H9 (cell line): ENCODE data around the gene PDIA6. TPM values are rescaled to one million over a fixed set of nuclear protein-coding genes. Genes with fewer than 3 reads are reported as not detected.

Experiments
- DNase-seq: peaks from one replicate; pipeline ENCODE4 v3.0.0-alpha.2; 2017
- H2AFZ ChIP-seq: one replicate; pipeline ENCODE4 v1.6.1; 2013; ENCODE audit warnings: mild to moderate bottlenecking, low read length, control low read depth, moderate library complexity
- H2AK5ac ChIP-seq: 2 replicates; pipeline ENCODE4 v1.6.1; 2013; ENCODE audit warnings: low read length, control low read depth, mixed read lengths; ENCODE audit not compliant: insufficient read length
- H2BK120ac ChIP-seq: one replicate; pipeline ENCODE4 v1.6.1; 2013; ENCODE audit warnings: low read depth, mild to moderate bottlenecking, low read length, control low read depth, inconsistent platforms; ENCODE audit not compliant: poor library complexity, severe bottlenecking
- H2BK12ac ChIP-seq: 2 replicates; pipeline ENCODE4 v1.6.1; 2013; ENCODE audit warnings: low read length, control low read depth, mixed read lengths, low read depth; ENCODE audit not compliant: insufficient read length
- H2BK15ac ChIP-seq: 2 replicates; pipeline ENCODE4 v1.6.1; 2013; ENCODE audit warnings: low read depth, low read length, control low read depth
- H2BK20ac ChIP-seq: one replicate; pipeline ENCODE4 v1.6.1; 2013; ENCODE audit warnings: low read depth, mild to moderate bottlenecking, low read length, control low read depth, inconsistent platforms; ENCODE audit not compliant: poor library complexity, severe bottlenecking
- H2BK5ac ChIP-seq: 2 replicates; pipeline ENCODE4 v1.6.1; 2013; ENCODE audit warnings: low read length, control low read depth, mixed read lengths; ENCODE audit not compliant: insufficient read length
- H3K14ac ChIP-seq: 2 replicates; pipeline ENCODE4 v1.6.1; 2013; ENCODE audit warnings: low read length, control low read depth; ENCODE audit not compliant: insufficient read depth
- H3K18ac ChIP-seq: 2 replicates; pipeline ENCODE4 v1.6.1; 2013; ENCODE audit warnings: low read depth, mild to moderate bottlenecking, mixed read lengths, low read length, control low read depth; ENCODE audit not compliant: insufficient read length
- H3K23ac ChIP-seq: 2 replicates; pipeline ENCODE4 v1.6.1; 2013; ENCODE audit warnings: low read length, control low read depth, mixed read lengths, low read depth; ENCODE audit not compliant: insufficient read length
- H3K23me2 ChIP-seq: 2 replicates; pipeline ENCODE4 v1.6.1; 2013; ENCODE audit warnings: low read depth, mild to moderate bottlenecking, mixed read lengths, low read length, control low read depth; ENCODE audit not compliant: insufficient read length, poor library complexity, severe bottlenecking
- H3K27ac ChIP-seq: 2 replicates; pipeline ENCODE4 v1.5.1; 2013; ENCODE audit warnings: low read length, control low read depth, mixed read lengths, low read depth; ENCODE audit not compliant: insufficient read length
- H3K27me3 ChIP-seq: 2 replicates; pipeline ENCODE4 v1.6.1; 2013; ENCODE audit warnings: low read length, control low read depth, inconsistent platforms; ENCODE audit not compliant: insufficient read depth
- H3K4ac ChIP-seq: 2 replicates; pipeline ENCODE4 v1.6.1; 2013; ENCODE audit warnings: low read depth, mild to moderate bottlenecking, control low read depth, inconsistent platforms, low read length, moderate library complexity
- H3K4me1 ChIP-seq: 2 replicates; pipeline ENCODE4 v1.6.1; 2013; ENCODE audit warnings: low read length, control low read depth, inconsistent platforms; ENCODE audit not compliant: insufficient read depth
- H3K4me2 ChIP-seq: 2 replicates; pipeline ENCODE4 v1.6.1; 2013; ENCODE audit warnings: low read length, control low read depth, mixed read lengths; ENCODE audit not compliant: insufficient read length, insufficient read depth
- H3K56ac ChIP-seq: 2 replicates; pipeline ENCODE4 v1.6.1; 2013; ENCODE audit warnings: low read depth, mild to moderate bottlenecking, mixed read lengths, low read length, control low read depth; ENCODE audit not compliant: insufficient read length
- H3K79me1 ChIP-seq: 2 replicates; pipeline ENCODE4 v1.6.1; 2013; ENCODE audit warnings: low read depth, mild to moderate bottlenecking, moderate library complexity, low read length, control low read depth, inconsistent platforms; ENCODE audit not compliant: insufficient read depth, poor library complexity, severe bottlenecking
- H3K79me2 ChIP-seq: 2 replicates; pipeline ENCODE4 v1.6.1; 2013; ENCODE audit warnings: low read length, control low read depth, inconsistent platforms; ENCODE audit not compliant: insufficient read depth
- H3K9ac ChIP-seq: 2 replicates; pipeline ENCODE4 v1.6.1; 2013; ENCODE audit warnings: low read length, control low read depth, mixed read lengths; ENCODE audit not compliant: insufficient read length; ENCODE audit errors: extremely low read depth
- H3K9me3 ChIP-seq: one replicate; pipeline ENCODE4 v1.6.1; 2013; ENCODE audit warnings: low read depth, low read length, inconsistent platforms; ENCODE audit not compliant: control insufficient read depth
- H3T11ph ChIP-seq: one replicate; pipeline ENCODE4 v1.6.1; 2013; ENCODE audit warnings: mild to moderate bottlenecking, low read length, control low read depth, inconsistent platforms
- H4K20me1 ChIP-seq: one replicate; pipeline ENCODE4 v1.6.1; 2013; ENCODE audit not compliant: control insufficient read depth, insufficient read length, insufficient read depth
- H4K5ac ChIP-seq: 2 replicates; pipeline ENCODE4 v1.6.1; 2013; ENCODE audit warnings: low read depth, mild to moderate bottlenecking, mixed read lengths, low read length, control low read depth; ENCODE audit not compliant: insufficient read length
- H4K8ac ChIP-seq: replicated peaks from 2 replicates; pipeline ENCODE4 v1.6.1; 2013; ENCODE audit warnings: low read length, control low read depth, mixed read lengths, low read depth; ENCODE audit not compliant: insufficient read length
- H4K91ac ChIP-seq: 2 replicates; pipeline ENCODE4 v1.6.1; 2013; ENCODE audit warnings: low read depth, mild to moderate bottlenecking, moderate library complexity, mixed read lengths, low read length, control low read depth; ENCODE audit not compliant: insufficient read length
- H3K27ac Mint-ChIP-seq, 3 experiments: 2 replicates in 2 of 3; 3 replicates in 1 of 3; pipeline ENCODE4 v1.8.0; 2020 to 2021; ENCODE audit warnings: mixed read lengths in 3 of 3, mild to moderate bottlenecking in 1 of 3, moderate library complexity in 1 of 3
- H3K27me3 Mint-ChIP-seq: 2 replicates; pipeline ENCODE4 v1.8.0; 2021; ENCODE audit warnings: low read depth, mild to moderate bottlenecking, moderate library complexity, mixed read lengths
- H3K36me3 Mint-ChIP-seq, 3 experiments: 2 replicates in 2 of 3; 3 replicates in 1 of 3; pipeline ENCODE4 v1.8.0; 2020 to 2021; ENCODE audit warnings: low read depth in 3 of 3, mixed read lengths in 3 of 3; ENCODE audit not compliant: insufficient read depth in 1 of 3
- H3K4me1 Mint-ChIP-seq, 2 experiments: 2 replicates each; pipeline ENCODE4 v1.8.0; 2020; ENCODE audit warnings: mixed read lengths in 2 of 2
- H3K4me3 Mint-ChIP-seq, 2 experiments: 2 replicates in 1 of 2; 3 replicates in 1 of 2; pipeline ENCODE4 v1.8.0; 2020 to 2021; ENCODE audit warnings: mild to moderate bottlenecking in 2 of 2, mixed read lengths in 2 of 2, moderate library complexity in 1 of 2
- H3K9me3 Mint-ChIP-seq, 2 experiments: 2 replicates in 1 of 2; 3 replicates in 1 of 2; pipeline ENCODE4 v1.8.0; 2020; ENCODE audit warnings: mild to moderate bottlenecking in 2 of 2, mixed read lengths in 2 of 2, moderate library complexity in 1 of 2
- WGBS: extraction: QIAGEN DNeasy Blood & Tissue Kit; methylation state at CpG from one replicate; pipeline ENCODE4 v1.1.7; 2013; ENCODE audit warnings: missing lambda C conversion rate, low lambda C conversion rate, mixed read lengths; ENCODE audit not compliant: insufficient read length; ENCODE audit errors: extremely low coverage; 5-methylcytosine and 5-hydroxymethylcytosine counted together
- total RNA-seq: library from RNA; stranded (reverse); gene quantifications from 2 replicates; pipeline ENCODE4 v1.2.1, GENCODE V29; 2021
- TF ChIP-seq, protein P1 (sequence below): fragments of 200-600 bp; sonication (generic); conservative IDR thresholded peaks from 3 replicates; pipeline ENCODE4 v1.8.0; 2021; ENCODE audit warnings: antibody characterized with exemption, mild to moderate bottlenecking

The PDIA6 gene
- total RNA-seq, 1 experiment from 2014 or later, result 301 TPM

DNA sequence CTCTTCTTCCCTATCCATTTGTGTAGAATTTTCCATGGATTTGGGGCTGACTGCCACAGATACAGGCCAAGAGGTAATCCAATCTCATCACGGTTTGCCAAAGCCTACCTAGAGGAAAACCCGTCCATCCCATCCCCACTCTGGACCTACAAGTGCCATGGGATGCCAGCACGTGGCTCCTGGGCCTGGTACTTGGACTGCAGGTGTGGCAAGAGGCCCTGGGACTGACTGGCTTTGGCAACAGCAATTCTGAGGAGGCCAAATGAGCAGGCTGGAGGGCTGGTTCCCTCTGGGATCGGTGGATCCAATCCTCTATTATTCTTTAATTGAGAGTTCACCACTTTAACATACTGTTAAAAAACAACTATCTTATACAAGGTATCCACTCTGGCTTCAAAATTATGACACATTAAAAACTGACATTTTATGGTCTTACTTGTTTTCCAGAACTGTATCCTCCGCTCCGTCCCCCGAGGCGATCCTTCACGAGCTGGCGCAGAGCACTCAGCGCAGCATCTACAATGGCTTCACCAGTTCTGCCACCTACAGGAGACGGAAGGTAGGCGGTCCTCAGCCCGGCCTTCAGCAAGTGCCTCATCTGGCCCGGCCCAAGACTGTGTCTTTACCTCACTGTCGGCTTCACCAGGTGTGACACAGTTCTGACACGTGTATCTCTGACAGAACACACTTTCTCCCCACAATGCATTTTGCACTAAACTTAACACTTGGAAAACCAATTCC, 19.8 kb downstream of the PDIA6 start:
- no CpG with 5 or more reads among the region's 17 CpGs for WGBS
- Histone ChIP-seq H3K23ac (no peak overlapping the region), H3K56ac (no peak overlapping the region), H2BK12ac (no peak overlapping the region), H3K27ac (no peak overlapping the region), H3K79me2 (no peaks in the 10 kb centered on the region), H4K20me1 (no peaks in the 10 kb centered on the region), H2AFZ (no peak overlapping the region), H3K14ac (no peak overlapping the region), H3K9ac (no peak overlapping the region), H4K8ac (no peak overlapping the region), H3K27me3 (no peaks in the 10 kb centered on the region), H3T11ph (no peak overlapping the region), H3K9me3 (no peaks in the 10 kb centered on the region), H4K91ac (no peak overlapping the region), H2BK15ac (no peak overlapping the region), H3K18ac (no peak overlapping the region), H3K4ac (no peak overlapping the region), H3K4me1 (no peaks in the 10 kb centered on the region), H2BK120ac (no peak overlapping the region), H2AK5ac (no peak overlapping the region), H3K23me2 (no peaks in the 10 kb centered on the region), H3K79me1 (no peaks in the 10 kb centered on the region), H2BK5ac (no peak overlapping the region), H2BK20ac (no peak overlapping the region), H3K4me2 (no peak overlapping the region), H4K5ac (no peak overlapping the region)
- no peak overlapping the region for H3K27ac Mint-ChIP-seq
- no peaks in the 10 kb centered on the region for H3K4me1 Mint-ChIP-seq
- no peaks in the 10 kb centered on the region for H3K27me3 Mint-ChIP-seq
- H3K4me3 Mint-ChIP-seq, result no peak overlapping the region
- H3K9me3 Mint-ChIP-seq, result no peaks in the 10 kb centered on the region; a peak in 1 of 5 replicates
- TF ChIP-seq, protein P1, sequence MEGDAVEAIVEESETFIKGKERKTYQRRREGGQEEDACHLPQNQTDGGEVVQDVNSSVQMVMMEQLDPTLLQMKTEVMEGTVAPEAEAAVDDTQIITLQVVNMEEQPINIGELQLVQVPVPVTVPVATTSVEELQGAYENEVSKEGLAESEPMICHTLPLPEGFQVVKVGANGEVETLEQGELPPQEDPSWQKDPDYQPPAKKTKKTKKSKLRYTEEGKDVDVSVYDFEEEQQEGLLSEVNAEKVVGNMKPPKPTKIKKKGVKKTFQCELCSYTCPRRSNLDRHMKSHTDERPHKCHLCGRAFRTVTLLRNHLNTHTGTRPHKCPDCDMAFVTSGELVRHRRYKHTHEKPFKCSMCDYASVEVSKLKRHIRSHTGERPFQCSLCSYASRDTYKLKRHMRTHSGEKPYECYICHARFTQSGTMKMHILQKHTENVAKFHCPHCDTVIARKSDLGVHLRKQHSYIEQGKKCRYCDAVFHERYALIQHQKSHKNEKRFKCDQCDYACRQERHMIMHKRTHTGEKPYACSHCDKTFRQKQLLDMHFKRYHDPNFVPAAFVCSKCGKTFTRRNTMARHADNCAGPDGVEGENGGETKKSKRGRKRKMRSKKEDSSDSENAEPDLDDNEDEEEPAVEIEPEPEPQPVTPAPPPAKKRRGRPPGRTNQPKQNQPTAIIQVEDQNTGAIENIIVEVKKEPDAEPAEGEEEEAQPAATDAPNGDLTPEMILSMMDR, result peak; percentile 62
- peak; percentile 51 for DNase-seq
- H3K36me3 Mint-ChIP-seq, result peaks cover 72 to 92% (median 87%) of the 10 kb centered on the region in 3 experiments
